Measurements from ENCODE around the gene VSTM5. TPM values are rescaled to one million over a fixed set of nuclear protein-coding genes. Genes with fewer than 3 reads are reported as not detected.

VSTM5 gene
- total RNA-seq: under 0.01 and 0.29 TPM in 2 replicates

DNA sequence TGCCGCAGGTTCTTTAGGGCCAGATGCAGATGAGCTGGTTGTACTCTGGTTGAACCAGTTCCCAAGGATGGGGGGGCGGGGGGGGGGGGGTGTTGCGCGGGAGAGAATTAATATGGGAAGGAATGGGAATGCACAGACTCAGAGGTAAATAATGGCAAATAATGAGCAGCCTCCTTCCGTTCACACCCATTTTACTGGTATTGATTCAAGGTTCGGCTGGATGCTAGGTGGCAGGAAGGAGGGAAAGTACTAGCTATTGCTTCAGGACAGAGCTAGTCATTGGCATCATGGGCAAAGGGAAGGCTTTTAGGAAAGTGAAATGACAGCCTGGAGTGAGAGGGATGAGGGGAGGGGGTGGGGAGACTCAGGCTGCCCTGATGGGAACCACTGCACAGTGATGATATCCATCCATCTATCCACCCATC lies at the start of gene VSTM5:
Gene VSTM5 (minus strand): TSS at position 25 of the 425 bp plus-strand sequence. CDS start 116 bp downstream, outside the sequence.

DNA sequence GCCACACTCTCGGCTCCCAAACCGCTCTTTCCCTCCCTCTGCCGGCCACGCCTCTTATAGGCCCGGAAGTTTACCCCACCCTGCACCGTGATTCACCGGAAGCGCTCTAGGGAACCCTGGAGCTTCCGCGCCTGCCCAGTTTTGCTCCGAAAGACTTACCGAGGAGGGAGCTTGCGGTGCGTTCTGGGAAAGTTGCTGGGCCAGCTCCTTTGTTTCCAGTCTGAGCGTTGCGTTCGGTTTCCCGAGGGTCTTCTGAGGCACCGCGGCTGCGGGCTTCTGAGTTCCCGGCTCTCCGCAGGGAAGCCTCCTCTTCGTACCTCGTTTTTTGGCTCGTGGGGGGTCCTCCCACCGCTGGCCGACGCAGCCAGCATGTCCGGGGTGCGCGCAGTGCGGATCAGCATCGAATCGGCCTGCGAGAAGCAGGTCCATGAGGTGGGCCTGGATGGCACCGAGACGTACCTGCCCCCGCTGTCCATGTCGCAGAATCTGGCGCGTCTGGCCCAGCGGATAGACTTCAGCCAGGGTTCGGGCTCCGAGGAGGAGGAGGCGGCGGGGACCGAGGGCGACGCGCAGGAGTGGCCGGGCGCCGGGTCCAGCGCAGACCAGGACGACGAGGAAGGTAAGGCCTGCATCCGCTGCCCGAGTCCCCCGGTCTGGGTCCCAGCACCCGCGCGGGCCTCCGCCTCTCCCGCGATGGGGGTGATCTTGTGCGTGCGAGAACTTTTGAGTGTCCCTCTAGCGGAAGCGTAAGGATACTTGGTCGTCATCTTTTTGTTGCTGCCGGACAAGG lies 66.1 kb downstream of the VSTM5 start, which contains the start of gene MED17:
Gene MED17 (plus strand): TSS at position 138 of the 790 bp plus-strand sequence. CDS start 232 bp downstream, at position 370.

Small RNA genes within 50 kb of the gene (small RNA-seq; reads per million reads assigned to genes)
- gene RF00019 (ENCODE audit: low replicate concordance): not detected

Other genes with a start within 250 kb of the VSTM5 start
- 9.8 and 25.1 TPM in 2 replicates for gene CEP295, start 188.9 kb downstream of the VSTM5 start, total RNA-seq
- gene TAF1D, start 109.1 kb downstream of the VSTM5 start, total RNA-seq: 101 and 161 TPM in 2 replicates
- gene C11orf54, start 108.9 kb downstream of the VSTM5 start, total RNA-seq: 12.0 and 23.2 TPM in 2 replicates
- 25.4 and 43.4 TPM in 2 replicates for gene MED17, start 66.3 kb downstream of the VSTM5 start, total RNA-seq
- 4.4 TPM in 1 of 2 replicates, not detected in the other for gene HEPHL1, start 170.7 kb upstream of the VSTM5 start, total RNA-seq

All from placental pericyte (primary cell).